Measurements from ENCODE around the gene ZKSCAN3.
"Not testable (repeated sequence)": the region's sequence is repeated elsewhere in the genome, so short reads cannot be mapped to it uniquely, and the experiment has no call there.

Gene ZKSCAN3

DNA sequence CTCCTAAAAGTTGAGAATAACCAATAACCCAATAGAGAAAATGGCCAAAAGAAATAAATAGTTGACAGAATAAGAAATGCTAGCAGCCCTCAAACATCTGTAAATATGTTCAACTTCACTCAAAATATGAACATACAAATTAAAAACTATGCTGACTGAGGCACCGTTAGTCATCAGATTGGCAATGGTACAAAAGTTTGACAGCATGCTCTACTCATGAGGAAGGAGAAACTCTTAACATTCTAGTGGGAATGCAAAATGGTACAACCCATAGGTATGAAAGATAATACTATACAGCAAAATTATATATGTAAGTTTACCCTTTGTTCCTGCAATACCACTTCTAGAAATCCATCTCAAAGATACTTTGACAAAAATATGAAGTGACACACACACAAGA, 51.4 kb downstream of the ZKSCAN3 start:
- 88% methylated on average over 1 of the region's 1 CpG for WGBS
- peaks cover 11% of the 10 kb centered on the region; the same call in 1 of the 2 replicates for H3K4me1 ChIP-seq (ENCODE audit: insufficient read depth, low read length)
- H3K27ac ChIP-seq (ENCODE audit: low read depth, low read length): no peak overlapping the region
- H3K4me3 ChIP-seq (ENCODE audit: low read length): no peak overlapping the region
- no peaks in the 10 kb centered on the region for H3K9me3 ChIP-seq (ENCODE audit: insufficient read depth, low read depth, low read length)
- no peak overlapping the region for H3K9ac ChIP-seq (ENCODE audit: low read depth, low read length)
- peaks cover 21% of the 10 kb centered on the region for H3K36me3 ChIP-seq (ENCODE audit: insufficient read depth, low read length)
- H3K27me3 ChIP-seq (ENCODE audit: insufficient read depth, low read length): peaks cover 33% of the 10 kb centered on the region

DNA sequence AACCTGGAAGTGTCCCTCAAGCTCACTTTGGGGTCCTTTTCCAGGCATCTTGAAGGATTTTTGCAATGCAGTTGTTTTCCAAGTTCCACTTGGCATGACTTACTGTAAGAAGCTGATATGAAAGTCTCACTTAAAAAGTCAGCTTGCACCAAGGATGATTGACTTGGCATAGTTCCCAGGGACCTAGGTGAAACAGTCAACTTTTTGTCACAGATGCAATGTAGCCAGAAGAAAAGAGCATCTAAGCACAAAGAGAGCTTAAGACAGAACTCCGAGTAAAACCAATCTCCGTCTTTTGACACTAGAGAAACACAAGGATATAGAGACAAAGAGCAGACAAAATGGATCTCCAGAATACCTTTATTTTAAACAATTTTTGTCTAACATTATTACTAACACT, 52.5 kb downstream of the ZKSCAN3 start:
- WGBS: 66% methylated on average over 2 of the region's 2 CpGs
- H3K9ac ChIP-seq (ENCODE audit: low read depth, low read length): no peak overlapping the region

DNA sequence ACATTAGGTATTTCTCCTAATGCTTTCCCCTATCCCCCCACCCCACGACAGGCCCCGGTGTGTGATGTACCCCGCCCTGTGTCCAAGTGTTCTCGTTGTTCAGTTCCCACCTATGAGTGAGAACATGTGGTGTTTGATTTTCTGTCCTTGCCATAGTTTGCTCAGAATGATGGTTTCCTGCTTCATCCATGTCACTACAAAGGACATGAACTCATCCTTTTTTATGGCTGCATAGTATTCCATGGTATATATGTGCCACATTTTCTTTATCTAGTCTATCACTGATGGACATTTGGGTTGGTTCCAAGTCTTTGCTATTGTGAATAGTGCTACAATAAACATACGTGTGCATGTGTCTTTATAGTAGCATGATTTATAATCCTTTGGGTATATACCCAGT, 54.2 kb downstream of the ZKSCAN3 start:
- not testable (repeated sequence) for H3K4me1 ChIP-seq (ENCODE audit: insufficient read depth, low read length); H3K9ac ChIP-seq (ENCODE audit: low read depth, low read length); H3K27ac ChIP-seq (ENCODE audit: low read depth, low read length); H3K9me3 ChIP-seq (ENCODE audit: insufficient read depth, low read depth, low read length); H3K36me3 ChIP-seq (ENCODE audit: insufficient read depth, low read length); H3K4me3 ChIP-seq (ENCODE audit: low read length)
- H3K27me3 ChIP-seq (ENCODE audit: insufficient read depth, low read length): peaks cover 36% of the 10 kb centered on the region
- WGBS: 76% methylated on average over 4 of the region's 5 CpGs

More for the DNA sequence above, 52.5 kb downstream of the ZKSCAN3 start:
- Histone ChIP-seq H3K4me3 (ENCODE audit: low read length) (no peak overlapping the region), H3K9me3 (ENCODE audit: insufficient read depth, low read depth, low read length) (no peaks in the 10 kb centered on the region), H3K4me1 (ENCODE audit: insufficient read depth, low read length) (peaks cover 11% of the 10 kb centered on the region; the same call in 1 of the 2 replicates), H3K27me3 (ENCODE audit: insufficient read depth, low read length) (peaks cover 33% of the 10 kb centered on the region), H3K27ac (ENCODE audit: low read depth, low read length) (no peak overlapping the region), H3K36me3 (ENCODE audit: insufficient read depth, low read length) (peaks cover 11% of the 10 kb centered on the region)

DNA sequence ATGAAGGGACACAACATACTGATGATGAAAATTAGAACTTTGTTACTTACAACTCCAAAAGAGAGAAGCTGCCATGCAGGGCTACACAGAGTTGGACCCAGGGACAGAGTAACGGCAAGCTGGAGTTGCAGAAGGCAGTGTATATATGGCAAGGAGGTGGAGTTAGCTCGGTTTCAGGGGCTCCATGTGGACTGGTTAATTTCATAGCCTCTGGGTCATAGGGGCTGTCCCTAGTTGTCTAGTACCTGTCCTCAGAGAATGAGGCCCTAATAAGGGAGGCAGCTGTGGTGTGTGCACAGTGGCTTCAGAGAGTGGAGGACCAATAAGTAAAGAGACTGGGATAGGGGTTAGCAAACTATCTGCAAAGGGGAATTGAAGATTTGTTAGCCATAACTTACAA, 57.7 kb downstream of the ZKSCAN3 start:
- no peak overlapping the region for H3K9ac ChIP-seq (ENCODE audit: low read depth, low read length)
- H3K4me1 ChIP-seq (ENCODE audit: insufficient read depth, low read length): no peaks in the 10 kb centered on the region
- no peak overlapping the region for H3K27ac ChIP-seq (ENCODE audit: low read depth, low read length)
- H3K36me3 ChIP-seq (ENCODE audit: insufficient read depth, low read length): no peaks in the 10 kb centered on the region
- no peaks in the 10 kb centered on the region for H3K9me3 ChIP-seq (ENCODE audit: insufficient read depth, low read depth, low read length)
- no peak overlapping the region for H3K4me3 ChIP-seq (ENCODE audit: low read length)
- H3K27me3 ChIP-seq (ENCODE audit: insufficient read depth, low read length): peaks cover 24% of the 10 kb centered on the region
- WGBS: 79% methylated on average over 2 of the region's 2 CpGs

DNA sequence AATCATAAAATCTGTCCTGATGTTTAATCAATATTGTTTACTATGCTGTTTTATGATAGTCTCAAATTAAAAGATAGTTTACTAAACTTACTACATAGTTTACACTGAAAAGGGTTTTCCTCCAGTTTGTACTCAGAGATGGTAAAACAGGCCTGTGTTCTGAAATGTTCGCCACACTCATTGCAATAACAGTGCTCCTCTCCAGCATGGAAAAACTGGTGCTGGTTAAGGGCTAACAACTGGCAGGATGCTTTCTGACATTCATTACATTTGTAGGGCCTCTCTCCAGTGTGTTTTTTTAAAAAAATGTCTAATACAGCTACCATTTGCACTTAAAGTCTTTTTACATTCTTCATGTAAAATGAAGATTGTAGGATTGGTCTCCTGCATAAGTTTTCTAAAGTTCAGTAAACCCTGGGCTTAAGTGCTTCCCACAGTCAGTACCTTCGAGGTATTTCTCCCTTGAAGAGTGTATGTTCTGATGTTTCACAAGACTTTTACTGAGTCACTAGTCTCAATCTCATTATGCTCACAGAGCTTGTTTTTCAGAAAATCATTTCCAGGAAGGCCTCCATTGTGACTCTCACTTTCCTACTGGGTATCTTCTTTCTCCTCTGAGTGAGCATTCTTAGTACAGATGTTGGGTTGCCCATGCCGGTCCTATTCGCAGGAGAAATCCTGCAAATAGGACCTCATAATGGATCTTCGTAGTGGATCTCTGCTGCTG, 58.5 kb downstream of the ZKSCAN3 start:
- H3K36me3 ChIP-seq (ENCODE audit: insufficient read depth, low read length): no peaks in the 10 kb centered on the region
- no peak overlapping the region for H3K9ac ChIP-seq (ENCODE audit: low read depth, low read length)
- peaks cover 16% of the 10 kb centered on the region; the same call in 1 of the 2 replicates for H3K27me3 ChIP-seq (ENCODE audit: insufficient read depth, low read length)
- H3K4me3 ChIP-seq (ENCODE audit: low read length): no peak overlapping the region
- no peaks in the 10 kb centered on the region for H3K4me1 ChIP-seq (ENCODE audit: insufficient read depth, low read length)
- 94% methylated on average over 5 of the region's 5 CpGs for WGBS
- no peaks in the 10 kb centered on the region for H3K9me3 ChIP-seq (ENCODE audit: insufficient read depth, low read depth, low read length)
- no peak overlapping the region for H3K27ac ChIP-seq (ENCODE audit: low read depth, low read length)

DNA sequence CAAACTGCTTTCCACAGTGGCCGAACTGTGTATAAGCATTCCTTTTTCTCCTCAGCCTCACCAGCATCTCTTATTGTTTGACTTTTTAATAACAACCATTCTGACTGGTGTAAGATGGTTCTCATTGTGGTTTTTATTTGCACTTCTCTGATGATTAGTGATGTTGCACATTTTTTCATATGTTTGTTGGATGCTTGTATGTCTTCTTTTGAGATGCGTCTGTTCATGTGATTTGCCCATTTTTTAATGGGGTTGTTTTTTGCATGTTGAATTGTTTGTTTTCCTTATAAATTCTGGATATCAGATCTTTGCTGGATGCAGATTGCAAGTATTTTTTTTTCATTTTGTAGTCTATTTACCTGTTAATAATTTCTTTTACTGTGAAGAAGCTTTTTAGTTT, 61.0 kb downstream of the ZKSCAN3 start:
- no peaks in the 10 kb centered on the region for H3K9me3 ChIP-seq (ENCODE audit: insufficient read depth, low read depth, low read length)
- peaks cover 10% of the 10 kb centered on the region; the same call in 1 of the 2 replicates for H3K27me3 ChIP-seq (ENCODE audit: insufficient read depth, low read length)
- H3K4me1 ChIP-seq (ENCODE audit: insufficient read depth, low read length): no peaks in the 10 kb centered on the region
- no peaks in the 10 kb centered on the region for H3K36me3 ChIP-seq (ENCODE audit: insufficient read depth, low read length)
- H3K4me3 ChIP-seq (ENCODE audit: low read length): no peak overlapping the region
- H3K9ac ChIP-seq (ENCODE audit: low read depth, low read length): no peak overlapping the region
- no peak overlapping the region for H3K27ac ChIP-seq (ENCODE audit: low read depth, low read length)
- 98% methylated on average over 2 of the region's 2 CpGs for WGBS

DNA sequence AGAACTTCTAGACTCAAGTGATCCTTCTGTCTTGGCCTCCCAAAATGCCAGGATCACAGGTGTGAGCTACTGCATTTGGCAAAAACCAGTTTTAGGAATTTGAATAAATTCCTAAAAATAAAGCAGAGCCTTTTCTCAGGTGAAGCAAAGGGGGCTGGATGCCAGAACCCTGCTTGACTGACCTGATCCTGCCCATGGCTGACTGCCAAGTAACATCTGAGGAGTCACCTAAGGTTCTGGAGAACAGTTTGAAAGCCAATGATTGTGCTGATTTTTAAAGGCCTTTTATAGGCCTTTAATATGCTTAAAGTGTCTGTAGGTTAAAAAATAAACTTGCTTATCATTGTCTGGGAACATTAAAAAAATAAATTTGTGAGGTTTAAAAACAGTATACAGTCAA, 63.9 kb downstream of the ZKSCAN3 start:
- Histone ChIP-seq H3K9ac (ENCODE audit: low read depth, low read length) (no peak overlapping the region), H3K4me3 (ENCODE audit: low read length) (no peak overlapping the region), H3K36me3 (ENCODE audit: insufficient read depth, low read length) (no peaks in the 10 kb centered on the region), H3K27me3 (ENCODE audit: insufficient read depth, low read length) (peaks cover 10% of the 10 kb centered on the region; the same call in 1 of the 2 replicates), H3K27ac (ENCODE audit: low read depth, low read length) (no peak overlapping the region), H3K9me3 (ENCODE audit: insufficient read depth, low read depth, low read length) (no peaks in the 10 kb centered on the region), H3K4me1 (ENCODE audit: insufficient read depth, low read length) (no peaks in the 10 kb centered on the region)

All from HUES64 (cell line).